HFFc6 (cell line): ENCODE measurements around the gene STK39. TPM values are rescaled to one million over a fixed set of nuclear protein-coding genes. Genes with fewer than 3 reads are reported as not detected.

Experiments
- DNase-seq: peaks from one replicate; pipeline ENCODE4 v3.0.0-alpha.2; 2018
- H3K27ac Mint-ChIP-seq: 2 replicates; pipeline ENCODE4 v1.8.0; 2020; ENCODE audit warnings: mild to moderate bottlenecking, mixed read lengths
- H3K27me3 Mint-ChIP-seq: 2 replicates; pipeline ENCODE4 v1.8.0; 2021; ENCODE audit warnings: mild to moderate bottlenecking, moderate library complexity, mixed read lengths; ENCODE audit not compliant: insufficient read depth
- H3K36me3 Mint-ChIP-seq: 2 replicates; pipeline ENCODE4 v1.8.0; 2021; ENCODE audit warnings: low read depth, mixed read lengths
- H3K4me1 Mint-ChIP-seq: 2 replicates; pipeline ENCODE4 v1.8.0; 2020; ENCODE audit warnings: low read depth, mixed read lengths
- H3K4me3 Mint-ChIP-seq: 2 replicates; pipeline ENCODE4 v1.8.0; 2020; ENCODE audit warnings: mild to moderate bottlenecking, moderate library complexity, mixed read lengths
- H3K9me3 Mint-ChIP-seq: 2 replicates; pipeline ENCODE4 v1.8.0; 2020; ENCODE audit warnings: mild to moderate bottlenecking, mixed read lengths
- total RNA-seq, 6 experiments: library from RNA; stranded (reverse); fragmentation: NEBNext Ultra II Directional; extraction: Animal tissue kit (Norgen Biotek cat#: 25700); gene quantifications; 2 replicates in 1 of 6; 3 replicates in 5 of 6; pipeline ENCODE4 v1.2.3, GENCODE V29; 2021
- TF ChIP-seq, protein P1 (sequence below): fragments of 200-600 bp; sonication (generic); IDR thresholded peaks from 2 replicates; pipeline ENCODE4 v1.5.0; 2021; ENCODE audit warnings: antibody characterized with exemption, mild to moderate bottlenecking

STK39 gene
- total RNA-seq, 6 experiments from 2014 or later: 27.7 to 36.4 (median 33.4) TPM

- H3K36me3 Mint-ChIP-seq: no peaks in the 10 kb centered on the region
- no peak overlapping the region for H3K4me3 Mint-ChIP-seq
- H3K4me1 Mint-ChIP-seq: peaks cover 9% of the 10 kb centered on the region; the same call in 1 of the 2 replicates
- no peak for DNase-seq
- H3K27me3 Mint-ChIP-seq: no peaks in the 10 kb centered on the region
- H3K27ac Mint-ChIP-seq: no peak overlapping the region
- H3K9me3 Mint-ChIP-seq: no peaks in the 10 kb centered on the region
- TF ChIP-seq, protein P1, sequence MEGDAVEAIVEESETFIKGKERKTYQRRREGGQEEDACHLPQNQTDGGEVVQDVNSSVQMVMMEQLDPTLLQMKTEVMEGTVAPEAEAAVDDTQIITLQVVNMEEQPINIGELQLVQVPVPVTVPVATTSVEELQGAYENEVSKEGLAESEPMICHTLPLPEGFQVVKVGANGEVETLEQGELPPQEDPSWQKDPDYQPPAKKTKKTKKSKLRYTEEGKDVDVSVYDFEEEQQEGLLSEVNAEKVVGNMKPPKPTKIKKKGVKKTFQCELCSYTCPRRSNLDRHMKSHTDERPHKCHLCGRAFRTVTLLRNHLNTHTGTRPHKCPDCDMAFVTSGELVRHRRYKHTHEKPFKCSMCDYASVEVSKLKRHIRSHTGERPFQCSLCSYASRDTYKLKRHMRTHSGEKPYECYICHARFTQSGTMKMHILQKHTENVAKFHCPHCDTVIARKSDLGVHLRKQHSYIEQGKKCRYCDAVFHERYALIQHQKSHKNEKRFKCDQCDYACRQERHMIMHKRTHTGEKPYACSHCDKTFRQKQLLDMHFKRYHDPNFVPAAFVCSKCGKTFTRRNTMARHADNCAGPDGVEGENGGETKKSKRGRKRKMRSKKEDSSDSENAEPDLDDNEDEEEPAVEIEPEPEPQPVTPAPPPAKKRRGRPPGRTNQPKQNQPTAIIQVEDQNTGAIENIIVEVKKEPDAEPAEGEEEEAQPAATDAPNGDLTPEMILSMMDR: no peak
Observed at GRCh38 chr2:167987558-167987957, 259.8 kb downstream of the STK39 start.

- TF ChIP-seq, protein P1: no peak
- no peaks in the 10 kb centered on the region for H3K27me3 Mint-ChIP-seq
- DNase-seq: no peak
Observed at GRCh38 chr2:167987026-167987425, 260.4 kb downstream of the STK39 start.

DNA sequence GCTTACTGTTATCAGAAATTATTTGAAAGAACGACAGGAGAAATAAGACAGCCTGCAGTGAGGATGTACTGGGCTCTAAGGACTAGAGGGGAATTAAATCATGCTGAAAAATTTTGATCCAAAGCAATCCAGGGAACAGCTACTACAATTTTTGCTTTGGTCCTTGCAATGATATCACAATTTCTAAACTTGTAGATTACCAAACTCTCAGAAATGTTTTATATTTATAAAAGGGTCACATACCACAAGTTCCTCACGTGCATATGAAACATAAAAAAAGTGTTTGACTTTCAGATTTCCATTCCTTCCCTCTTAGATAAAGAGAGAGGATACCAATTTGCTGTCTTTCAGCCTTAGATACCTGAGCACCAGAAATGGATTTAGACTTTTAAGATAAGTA is 261.2 kb downstream of the STK39 start:
- no peak for DNase-seq
- Mint-ChIP-seq H3K9me3 (no peaks in the 10 kb centered on the region), H3K27me3 (no peaks in the 10 kb centered on the region), H3K27ac (no peak overlapping the region), H3K4me3 (no peak overlapping the region), H3K36me3 (no peaks in the 10 kb centered on the region), H3K4me1 (peaks cover 9% of the 10 kb centered on the region; the same call in 1 of the 2 replicates)
- TF ChIP-seq, protein P1: no peak

More at GRCh38 chr2:167987026-167987425, 260.4 kb downstream of the STK39 start:
- H3K9me3 Mint-ChIP-seq: no peaks in the 10 kb centered on the region
- no peak overlapping the region for H3K27ac Mint-ChIP-seq
- H3K4me1 Mint-ChIP-seq: peaks cover 9% of the 10 kb centered on the region; the same call in 1 of the 2 replicates
- H3K36me3 Mint-ChIP-seq: no peaks in the 10 kb centered on the region
- H3K4me3 Mint-ChIP-seq: no peak overlapping the region

DNA sequence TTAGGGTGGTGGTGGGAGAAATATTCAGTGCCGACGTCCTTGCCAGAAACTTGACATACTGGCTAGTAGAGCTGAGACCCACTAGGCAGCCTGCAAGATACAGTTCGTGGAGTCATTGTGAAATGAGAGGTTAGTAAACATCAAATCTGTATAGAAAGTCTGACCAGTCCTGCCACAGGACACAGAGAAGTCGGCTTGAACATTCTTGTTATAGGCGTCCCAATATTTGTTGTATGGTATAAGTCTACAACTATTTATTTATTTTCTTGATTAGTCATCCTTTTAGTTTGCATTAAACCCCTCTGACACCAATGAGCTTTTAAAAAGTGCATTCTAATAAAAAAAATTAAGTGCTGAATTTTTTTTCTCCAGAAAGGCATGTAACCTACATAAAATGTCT is 265.4 kb downstream of the STK39 start:
- no peaks in the 10 kb centered on the region for H3K9me3 Mint-ChIP-seq
- H3K4me1 Mint-ChIP-seq: peaks cover 4% of the 10 kb centered on the region; the same call in 1 of the 2 replicates
- DNase-seq: no peak
- no peaks in the 10 kb centered on the region; the same call in 1 of the 2 replicates for H3K27me3 Mint-ChIP-seq
- TF ChIP-seq, protein P1: no peak
- H3K4me3 Mint-ChIP-seq: no peak overlapping the region
- H3K27ac Mint-ChIP-seq: no peak overlapping the region
- no peaks in the 10 kb centered on the region for H3K36me3 Mint-ChIP-seq

DNA sequence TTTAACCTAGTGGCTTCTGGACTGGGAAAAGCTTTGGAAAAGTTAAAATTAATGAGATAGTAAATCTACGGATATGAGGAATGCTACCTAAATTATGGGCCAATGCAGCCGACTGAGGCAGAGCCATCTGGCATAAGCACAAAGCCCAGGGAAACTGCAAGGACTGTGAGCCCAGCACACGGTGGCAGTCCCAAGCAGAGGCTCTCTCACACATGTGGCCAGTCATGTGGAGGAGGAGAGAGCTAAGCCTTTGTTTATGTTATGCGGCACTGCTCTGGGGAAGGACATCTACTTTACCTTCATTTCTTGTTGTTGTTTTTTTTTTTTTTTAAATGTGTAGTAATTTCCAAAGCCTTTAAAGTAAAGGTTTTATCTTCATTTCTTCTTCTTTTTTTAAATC is 267.0 kb downstream of the STK39 start:
- no peaks in the 10 kb centered on the region for H3K9me3 Mint-ChIP-seq
- no peak overlapping the region for H3K27ac Mint-ChIP-seq
- no peaks in the 10 kb centered on the region; the same call in 1 of the 2 replicates for H3K27me3 Mint-ChIP-seq
- TF ChIP-seq, protein P1: no peak
- H3K4me1 Mint-ChIP-seq: no peaks in the 10 kb centered on the region
- no peaks in the 10 kb centered on the region; the same call in 1 of the 2 replicates for H3K36me3 Mint-ChIP-seq
- DNase-seq: no peak
- H3K4me3 Mint-ChIP-seq: no peak overlapping the region

- H3K36me3 Mint-ChIP-seq: peaks cover 19% of the 10 kb centered on the region
Observed at GRCh38 chr2:167972746-167973145, 274.6 kb downstream of the STK39 start.

More at GRCh38 chr2:167972746-167973145, 274.6 kb downstream of the STK39 start:
- Mint-ChIP-seq H3K4me3 (no peak overlapping the region), H3K4me1 (no peaks in the 10 kb centered on the region; the same call in 1 of the 2 replicates), H3K27ac (no peak overlapping the region), H3K9me3 (peaks cover 20% of the 10 kb centered on the region), H3K27me3 (no peaks in the 10 kb centered on the region; the same call in 1 of the 2 replicates)
- TF ChIP-seq, protein P1: no peak
- DNase-seq: no peak
